Left lung (tissue), 10 donors: ENCODE results near the gene JPH2. TPM values are rescaled to one million over a fixed set of nuclear protein-coding genes. Genes with fewer than 3 reads are reported as not detected.

Source experiments
- ATAC-seq: fragments of 200-7000 bp; cut with Tn5 transposase; one replicate; pipeline ENCODE4 v1.9.1; 2020; ENCODE audit warnings: moderate library complexity
- DNase-seq, 4 donors: peaks; one replicate each; pipeline ENCODE4 v3.0.0-alpha.2; 2013 to 2020
- H3K27ac ChIP-seq, 2 donors: fragments of 200-600 bp; sonication (generic) in 1 of 2; one replicate each; pipeline versions ENCODE4 v1.5.0 to v1.8.0; 2020 to 2021
- H3K27me3 ChIP-seq, 2 donors: fragments of 200-600 bp; sonication (generic) in 1 of 2; one replicate each; pipeline versions ENCODE4 v1.5.0 to v1.8.0; 2020 to 2021
- H3K36me3 ChIP-seq, 2 donors: fragments of 200-600 bp; sonication (generic) in 1 of 2; one replicate each; pipeline versions ENCODE4 v1.5.0 to v1.8.0; 2020 to 2021
- H3K4me1 ChIP-seq, 2 donors: fragments of 200-600 bp; one replicate each; pipeline ENCODE4 v1.8.0; 2021
- H3K4me3 ChIP-seq, 2 donors: fragments of 200-600 bp; sonication (generic) in 1 of 2; one replicate each; pipeline versions ENCODE4 v1.5.0 to v1.8.0; 2020 to 2021; ENCODE audit warnings: mild to moderate bottlenecking in 1 of 2
- H3K9me3 ChIP-seq, 2 donors: fragments of 200-600 bp; sonication (generic) in 1 of 2; one replicate each; pipeline versions ENCODE4 v1.5.0 to v1.8.0; 2020 to 2021
- intact Hi-C, 2 donors: fragments of 100-400 bp; cut with DNase I; formaldehyde crosslinking; loops; one replicate each; pipeline versions ENCODE4 v1.11.2 to v1.14.2; 2022
- polyA plus RNA-seq, 6 donors: library from polyadenylated mRNA; unstranded; fragments of 120-200 nt; gene quantifications; one replicate each; pipeline ENCODE4 v1.2.1, GENCODE V29; 2013; ENCODE audit not compliant: insufficient read length in 6 of 6
- total RNA-seq, 2 donors: library from RNA; stranded (reverse); fragmentation: NEBNext Ultra II Directional; extraction: Animal tissue kit (Norgen Biotek cat#: 25700); gene quantifications; one replicate each; pipeline ENCODE4 v1.2.1, GENCODE V29; 2021
- TF ChIP-seq, protein P1 (sequence below), 2 donors: fragments of 200-600 bp; sonication (generic) in 1 of 2; IDR thresholded peaks; one replicate each; pipeline versions ENCODE4 v1.5.0 to v1.8.0; 2021; ENCODE audit warnings: antibody characterized with exemption in 2 of 2
- donor health status: DM: no; HTN: yes; CAD: no.
- donor health status: DM: no; HTN: no; CAD: no.

Gene JPH2
- total and polyA plus RNA-seq, 8 donors = 0.83 to 7.4 (median 1.4) TPM

DNA sequence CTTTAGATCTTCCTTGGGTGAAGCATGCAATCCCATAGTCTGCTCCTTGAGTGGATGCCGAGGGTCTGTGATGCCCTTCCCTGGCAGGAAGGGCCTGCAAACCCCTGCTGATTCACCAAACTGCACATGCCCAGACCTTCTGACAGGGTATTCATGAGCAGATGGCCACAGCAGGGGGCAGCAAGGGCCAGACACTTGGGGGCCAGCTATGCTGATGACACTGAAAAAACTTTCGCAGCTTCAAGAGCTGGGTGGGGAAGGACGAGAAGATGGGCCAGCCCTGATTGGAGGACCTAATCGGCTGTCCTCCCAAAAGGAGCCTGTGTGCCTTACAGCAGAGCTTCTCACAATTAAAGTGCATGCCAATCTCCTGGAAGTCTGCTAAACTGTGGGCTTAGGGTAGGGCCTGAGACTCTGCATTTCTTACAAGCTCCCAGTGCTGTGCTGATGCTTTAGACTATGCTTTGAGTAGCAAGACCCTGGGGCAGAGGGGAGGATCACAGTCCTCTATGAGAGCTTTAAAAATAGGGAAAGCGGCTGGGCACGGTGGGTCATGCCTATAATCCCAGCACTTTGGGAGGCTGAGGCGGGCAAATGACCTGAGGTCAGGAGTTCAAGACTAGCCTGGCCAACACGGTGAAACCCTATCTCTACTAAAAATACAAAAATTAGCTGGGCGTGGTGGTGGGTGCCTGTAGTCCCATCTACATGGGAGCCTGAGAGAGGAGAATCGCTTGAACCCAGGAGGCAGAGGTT is 44.9 kb upstream of the JPH2 start:
- no peak for DNase-seq
- H3K4me1 ChIP-seq = no peaks in the 10 kb centered on the region
- intact Hi-C loops = no loop called here
- H3K4me3 ChIP-seq = no peak overlapping the region
- no peaks in the 10 kb centered on the region for H3K9me3 ChIP-seq
- H3K36me3 ChIP-seq = no peaks in the 10 kb centered on the region
- TF ChIP-seq, protein P1, sequence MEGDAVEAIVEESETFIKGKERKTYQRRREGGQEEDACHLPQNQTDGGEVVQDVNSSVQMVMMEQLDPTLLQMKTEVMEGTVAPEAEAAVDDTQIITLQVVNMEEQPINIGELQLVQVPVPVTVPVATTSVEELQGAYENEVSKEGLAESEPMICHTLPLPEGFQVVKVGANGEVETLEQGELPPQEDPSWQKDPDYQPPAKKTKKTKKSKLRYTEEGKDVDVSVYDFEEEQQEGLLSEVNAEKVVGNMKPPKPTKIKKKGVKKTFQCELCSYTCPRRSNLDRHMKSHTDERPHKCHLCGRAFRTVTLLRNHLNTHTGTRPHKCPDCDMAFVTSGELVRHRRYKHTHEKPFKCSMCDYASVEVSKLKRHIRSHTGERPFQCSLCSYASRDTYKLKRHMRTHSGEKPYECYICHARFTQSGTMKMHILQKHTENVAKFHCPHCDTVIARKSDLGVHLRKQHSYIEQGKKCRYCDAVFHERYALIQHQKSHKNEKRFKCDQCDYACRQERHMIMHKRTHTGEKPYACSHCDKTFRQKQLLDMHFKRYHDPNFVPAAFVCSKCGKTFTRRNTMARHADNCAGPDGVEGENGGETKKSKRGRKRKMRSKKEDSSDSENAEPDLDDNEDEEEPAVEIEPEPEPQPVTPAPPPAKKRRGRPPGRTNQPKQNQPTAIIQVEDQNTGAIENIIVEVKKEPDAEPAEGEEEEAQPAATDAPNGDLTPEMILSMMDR (IDR thresholded peaks at IDR 0.05) = no peak
- ATAC-seq = no peak
- no peaks in the 10 kb centered on the region for H3K27me3 ChIP-seq
- H3K27ac ChIP-seq = no peak overlapping the region

DNA sequence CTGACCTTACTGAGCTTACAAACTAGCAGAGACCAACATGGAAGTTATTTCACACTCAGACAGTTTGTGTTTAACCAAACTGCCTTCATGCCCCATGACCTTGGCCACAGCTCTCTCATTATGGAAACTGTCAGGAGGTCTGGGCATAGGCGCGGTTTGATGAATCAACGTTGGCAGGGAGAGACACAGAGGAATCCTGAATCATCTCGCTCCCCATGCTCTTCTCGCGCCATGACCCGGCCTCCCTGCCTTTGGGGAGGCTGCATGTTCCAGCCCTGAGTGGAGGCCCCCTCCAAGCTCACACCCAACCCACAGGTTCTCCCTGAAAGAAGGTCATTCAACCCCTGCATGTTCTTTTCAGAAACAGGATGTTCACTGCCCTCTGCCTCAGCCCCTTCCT is 44.2 kb upstream of the JPH2 start:
- no peaks in the 10 kb centered on the region for H3K27me3 ChIP-seq
- no peak for ATAC-seq
- no peaks in the 10 kb centered on the region for H3K9me3 ChIP-seq
- H3K36me3 ChIP-seq = no peaks in the 10 kb centered on the region
- DNase-seq = no peak
- TF ChIP-seq, protein P1 (IDR thresholded peaks at IDR 0.05) = no peak
- no peak overlapping the region for H3K27ac ChIP-seq
- H3K4me1 ChIP-seq = no peaks in the 10 kb centered on the region
- intact Hi-C loops = no loop called here
- no peak overlapping the region for H3K4me3 ChIP-seq

DNA sequence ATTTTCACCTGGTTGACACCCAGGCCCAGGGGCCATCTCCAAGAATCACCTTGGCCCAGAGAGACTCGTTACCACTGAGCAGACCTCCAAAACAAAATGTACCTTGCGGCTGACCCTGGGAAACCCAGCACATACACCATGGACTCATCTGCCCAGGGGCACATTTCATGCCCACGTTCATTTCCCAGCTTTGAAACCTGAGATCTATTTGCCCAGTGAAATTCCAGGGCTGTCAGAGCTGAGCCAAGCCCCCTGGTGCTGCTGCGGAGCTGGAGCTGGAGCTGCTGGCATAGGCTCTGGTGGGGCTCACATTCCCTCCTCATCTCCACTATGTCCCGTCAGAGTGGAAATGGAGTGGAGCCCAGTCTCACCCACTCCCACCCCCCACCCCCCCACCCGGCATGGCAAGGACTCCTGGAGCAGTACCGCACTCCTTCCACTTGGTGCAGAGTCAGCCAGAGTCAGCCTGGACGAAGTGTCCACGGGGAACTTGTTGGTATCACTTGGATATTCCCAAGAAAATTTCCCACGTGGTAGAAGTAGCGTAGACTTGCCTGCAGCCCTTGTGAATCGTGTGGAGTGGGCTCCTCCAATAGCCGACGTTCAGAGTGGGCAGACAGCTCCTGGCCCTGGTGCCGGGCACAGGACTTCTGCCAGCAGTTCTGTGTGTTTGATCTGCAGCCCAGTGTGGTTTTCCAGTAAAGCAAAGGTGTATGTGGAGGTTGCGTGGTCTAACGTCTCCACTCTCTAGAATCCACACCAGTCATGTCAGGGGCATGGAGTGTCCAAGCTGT is 41.7 kb upstream of the JPH2 start:
- no peak overlapping the region for H3K4me3 ChIP-seq
- ATAC-seq (no peak), DNase-seq (no peak)
- no peaks in the 10 kb centered on the region for H3K9me3 ChIP-seq
- no peaks in the 10 kb centered on the region for H3K4me1 ChIP-seq
- H3K36me3 ChIP-seq = no peaks in the 10 kb centered on the region
- TF ChIP-seq, protein P1 (IDR thresholded peaks at IDR 0.05) = no peak
- no peaks in the 10 kb centered on the region for H3K27me3 ChIP-seq
- H3K27ac ChIP-seq = no peak overlapping the region
- intact Hi-C loops = no loop called here

DNA sequence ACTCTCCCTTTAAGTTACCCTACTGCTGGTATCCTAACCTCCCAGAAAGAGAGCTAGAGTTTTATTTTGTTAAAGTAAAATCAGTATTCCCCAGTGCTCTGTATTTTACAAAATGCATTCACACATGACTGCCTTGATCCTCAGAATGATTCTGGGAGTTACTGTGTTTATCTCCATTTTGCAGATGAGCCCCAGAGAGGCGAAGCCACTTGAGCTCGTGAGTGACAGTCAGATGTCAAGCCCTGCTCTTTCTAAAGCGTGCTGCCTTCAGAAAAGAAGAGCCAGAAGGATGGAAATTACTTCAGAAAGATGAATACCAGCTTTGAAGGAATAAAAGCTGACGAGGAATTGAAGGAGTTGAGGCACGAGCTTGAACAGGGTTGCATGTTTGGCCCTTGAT is 37.6 kb upstream of the JPH2 start:
- intact Hi-C loops = no loop called here
- DNase-seq (no peak), ATAC-seq (no peak)
- no peaks in the 10 kb centered on the region for H3K36me3 ChIP-seq
- H3K4me1 ChIP-seq = no peaks in the 10 kb centered on the region
- no peak overlapping the region for H3K27ac ChIP-seq
- TF ChIP-seq, protein P1 (IDR thresholded peaks at IDR 0.05) = no peak
- H3K27me3 ChIP-seq = no peaks in the 10 kb centered on the region
- no peak overlapping the region for H3K4me3 ChIP-seq
- H3K9me3 ChIP-seq = no peaks in the 10 kb centered on the region

DNA sequence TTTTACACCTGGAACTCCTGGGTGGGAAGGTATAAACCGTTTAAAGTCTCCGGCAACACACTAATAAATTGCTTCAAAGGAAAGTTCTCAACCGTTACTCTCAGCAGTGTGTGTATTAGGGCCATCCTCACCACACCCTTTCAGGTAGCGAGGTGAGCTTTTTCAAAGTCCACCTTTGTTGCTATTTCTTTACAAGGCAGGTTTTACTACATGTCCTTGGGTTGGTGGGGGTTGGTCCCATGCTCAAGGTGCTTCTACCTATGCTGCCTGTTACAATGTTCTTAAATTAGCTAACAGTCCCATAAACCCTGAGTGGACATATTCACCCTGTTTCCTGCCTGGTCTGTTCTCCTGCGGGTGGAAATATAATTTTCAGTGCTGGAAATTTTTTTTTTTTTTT is 36.7 kb upstream of the JPH2 start:
- peaks cover 0 to 3% of the 10 kb centered on the region in 2 donors for H3K4me1 ChIP-seq
- DNase-seq = no peak
- TF ChIP-seq, protein P1 (IDR thresholded peaks at IDR 0.05) = no peak
- no peaks in the 10 kb centered on the region for H3K9me3 ChIP-seq
- no peaks in the 10 kb centered on the region for H3K27me3 ChIP-seq
- ATAC-seq = no peak
- H3K36me3 ChIP-seq = no peaks in the 10 kb centered on the region
- intact Hi-C loops = no loop called here
- H3K4me3 ChIP-seq = no peak overlapping the region
- no peak overlapping the region for H3K27ac ChIP-seq
